ENCODE measurements around the gene MIS18BP1. TPM values are rescaled to one million over a fixed set of nuclear protein-coding genes. Genes with fewer than 3 reads are reported as not detected.
"Not testable (repeated sequence)": the region's sequence is repeated elsewhere in the genome, so short reads cannot be mapped to it uniquely, and the experiment has no call there.

The MIS18BP1 gene
- total RNA-seq, 4 donors from 2014 or later = 18.0 to 55.1 (median 29.2) TPM

DNA sequence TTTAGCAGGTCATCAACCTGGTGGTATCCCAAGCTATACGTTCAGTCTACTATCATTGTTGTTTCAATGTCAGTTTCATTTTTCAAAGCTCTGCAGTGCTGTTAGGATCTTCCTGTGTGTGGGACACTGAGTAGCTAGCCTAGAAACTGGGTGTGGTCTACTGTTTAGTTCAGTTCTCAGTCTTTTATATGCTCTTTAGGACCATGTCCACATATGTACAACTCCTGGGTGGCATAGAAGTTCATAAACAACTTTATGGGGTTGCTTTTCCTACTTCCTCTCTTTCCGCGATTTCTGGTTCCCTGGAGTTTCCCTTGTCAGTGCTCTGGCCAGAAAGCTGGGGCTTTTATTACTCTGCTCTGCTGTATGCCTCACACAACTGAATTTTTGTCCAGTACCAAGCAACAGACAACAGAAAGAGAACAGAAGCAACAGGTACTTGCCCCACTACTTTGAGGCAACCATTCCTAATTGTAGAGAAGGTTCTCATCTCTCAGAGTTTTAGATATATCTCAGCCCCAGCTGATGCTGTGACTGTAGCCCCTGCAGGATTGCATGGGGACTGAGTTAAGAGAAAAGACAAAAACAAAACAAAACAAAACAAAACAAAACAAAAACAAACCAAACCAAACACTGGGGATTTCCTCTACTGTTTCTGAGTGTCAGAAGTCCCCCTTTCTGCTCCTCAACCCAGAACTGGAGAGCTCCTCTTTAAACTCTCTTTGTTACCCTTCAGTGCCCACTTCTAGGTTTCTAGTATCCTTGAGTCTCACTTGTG, 30.3 kb downstream of the MIS18BP1 start:
- Histone ChIP-seq H3K36me3 (peaks cover 0 to 39% (median 0%) of the 10 kb centered on the region in 3 donors), H3K9me3 (no peaks in the 10 kb centered on the region), H3K27me3 (no peaks in the 10 kb centered on the region), H3K4me3 (no peak overlapping the region), H3K4me1 (no peaks in the 10 kb centered on the region), H3K27ac (no peak overlapping the region)
- no peak for DNase-seq (ENCODE audit: low spot score in 2 of 2)
- 85 to 88% methylated on average over 3 of the region's 3 CpGs for WGBS, 2 donors
- TF ChIP-seq EP300 (IDR thresholded peaks at IDR 0.05) (no peak), POLR2A (IDR thresholded peaks at IDR 0.05) (no peak)
- TF ChIP-seq, protein P1, sequence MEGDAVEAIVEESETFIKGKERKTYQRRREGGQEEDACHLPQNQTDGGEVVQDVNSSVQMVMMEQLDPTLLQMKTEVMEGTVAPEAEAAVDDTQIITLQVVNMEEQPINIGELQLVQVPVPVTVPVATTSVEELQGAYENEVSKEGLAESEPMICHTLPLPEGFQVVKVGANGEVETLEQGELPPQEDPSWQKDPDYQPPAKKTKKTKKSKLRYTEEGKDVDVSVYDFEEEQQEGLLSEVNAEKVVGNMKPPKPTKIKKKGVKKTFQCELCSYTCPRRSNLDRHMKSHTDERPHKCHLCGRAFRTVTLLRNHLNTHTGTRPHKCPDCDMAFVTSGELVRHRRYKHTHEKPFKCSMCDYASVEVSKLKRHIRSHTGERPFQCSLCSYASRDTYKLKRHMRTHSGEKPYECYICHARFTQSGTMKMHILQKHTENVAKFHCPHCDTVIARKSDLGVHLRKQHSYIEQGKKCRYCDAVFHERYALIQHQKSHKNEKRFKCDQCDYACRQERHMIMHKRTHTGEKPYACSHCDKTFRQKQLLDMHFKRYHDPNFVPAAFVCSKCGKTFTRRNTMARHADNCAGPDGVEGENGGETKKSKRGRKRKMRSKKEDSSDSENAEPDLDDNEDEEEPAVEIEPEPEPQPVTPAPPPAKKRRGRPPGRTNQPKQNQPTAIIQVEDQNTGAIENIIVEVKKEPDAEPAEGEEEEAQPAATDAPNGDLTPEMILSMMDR (IDR thresholded peaks at IDR 0.05) = no peak

DNA sequence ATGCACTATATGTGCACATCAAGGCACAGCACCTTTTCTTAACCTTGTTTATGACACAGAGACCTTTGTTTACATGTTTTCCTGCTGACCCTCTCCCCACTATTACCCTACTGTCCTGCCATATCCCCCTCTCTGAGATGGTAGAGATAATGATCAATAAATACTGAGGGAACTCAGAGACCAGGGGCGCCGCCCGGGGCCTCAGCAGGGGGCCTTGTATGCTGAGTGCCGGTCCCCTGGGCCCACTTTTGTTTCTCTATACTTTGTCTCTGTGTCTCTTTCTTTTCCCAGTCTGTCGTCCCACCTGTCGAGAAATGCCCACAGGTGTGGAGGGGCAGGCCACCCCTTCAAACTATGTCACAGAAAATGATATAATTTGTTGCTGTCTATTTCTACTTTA, 38.7 kb downstream of the MIS18BP1 start:
- WGBS, 2 donors = 92 to 94% methylated on average over 6 of the region's 6 CpGs
- DNase-seq (ENCODE audit: low spot score in 2 of 2); H3K27me3 ChIP-seq; H3K27ac ChIP-seq; H3K9me3 ChIP-seq; H3K4me3 ChIP-seq; H3K4me1 ChIP-seq: not testable (repeated sequence)
- peaks cover 0 to 83% (median 4%) of the 10 kb centered on the region in 3 donors for H3K36me3 ChIP-seq

DNA sequence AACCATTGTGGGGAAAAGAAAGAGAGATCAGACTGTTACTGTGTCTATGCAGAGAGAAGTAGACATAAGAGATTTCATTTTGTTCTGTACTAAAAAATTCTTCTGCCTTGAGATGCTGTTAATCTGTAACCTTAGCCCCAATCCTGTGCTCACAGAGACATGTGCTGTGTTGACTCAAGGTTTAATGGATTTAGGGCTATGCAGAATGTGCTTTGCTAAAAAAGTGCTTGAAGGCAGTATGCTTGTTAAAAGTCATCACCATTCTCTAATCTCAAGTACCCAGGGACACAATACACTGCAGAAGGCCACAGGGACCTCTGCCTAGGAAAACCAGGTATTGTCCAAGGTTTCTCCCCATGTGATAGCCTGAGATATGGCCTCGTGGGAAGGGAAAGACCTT, 39.3 kb downstream of the MIS18BP1 start:
- not testable (repeated sequence) for H3K4me3 ChIP-seq; H3K9me3 ChIP-seq; H3K4me1 ChIP-seq; H3K27ac ChIP-seq; H3K27me3 ChIP-seq; DNase-seq (ENCODE audit: low spot score in 2 of 2)
- 83 to 90% methylated on average over 1 of the region's 1 CpG for WGBS, 2 donors
- peaks cover 0 to 89% (median 4%) of the 10 kb centered on the region in 3 donors for H3K36me3 ChIP-seq

DNA sequence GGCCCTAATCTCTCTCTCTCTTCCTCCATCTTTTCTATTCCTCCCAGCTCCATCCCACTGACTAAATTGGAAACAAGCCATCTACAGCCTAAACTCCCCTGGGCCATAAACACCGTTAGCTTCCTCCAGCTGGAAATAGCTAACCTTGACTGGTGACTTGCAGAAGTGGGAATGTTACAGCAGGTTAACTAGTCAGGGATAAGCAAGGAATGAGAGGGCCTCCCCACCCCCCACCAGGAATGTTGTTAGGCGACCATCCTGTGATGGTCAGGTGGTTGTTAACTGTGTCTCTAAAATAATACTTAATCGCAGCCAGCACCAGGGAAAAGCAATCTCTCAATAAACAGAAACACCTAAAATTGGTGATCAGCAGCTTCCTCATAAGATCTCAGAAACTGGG, 40.8 kb downstream of the MIS18BP1 start:
- H3K36me3 ChIP-seq = peaks cover 0 to 92% (median 4%) of the 10 kb centered on the region in 3 donors
- DNase-seq (ENCODE audit: low spot score in 2 of 2) = no peak
- 81 to 87% methylated on average over 3 of the region's 3 CpGs for WGBS, 2 donors
- H3K27ac ChIP-seq = no peak overlapping the region
- H3K4me1 ChIP-seq = no peaks in the 10 kb centered on the region
- TF ChIP-seq EP300 (IDR thresholded peaks at IDR 0.05) (no peak), POLR2A (IDR thresholded peaks at IDR 0.05) (no peak)
- TF ChIP-seq, protein P1 (IDR thresholded peaks at IDR 0.05) = no peak
- no peaks in the 10 kb centered on the region for H3K27me3 ChIP-seq
- no peak overlapping the region for H3K4me3 ChIP-seq
- no peaks in the 10 kb centered on the region for H3K9me3 ChIP-seq

DNA sequence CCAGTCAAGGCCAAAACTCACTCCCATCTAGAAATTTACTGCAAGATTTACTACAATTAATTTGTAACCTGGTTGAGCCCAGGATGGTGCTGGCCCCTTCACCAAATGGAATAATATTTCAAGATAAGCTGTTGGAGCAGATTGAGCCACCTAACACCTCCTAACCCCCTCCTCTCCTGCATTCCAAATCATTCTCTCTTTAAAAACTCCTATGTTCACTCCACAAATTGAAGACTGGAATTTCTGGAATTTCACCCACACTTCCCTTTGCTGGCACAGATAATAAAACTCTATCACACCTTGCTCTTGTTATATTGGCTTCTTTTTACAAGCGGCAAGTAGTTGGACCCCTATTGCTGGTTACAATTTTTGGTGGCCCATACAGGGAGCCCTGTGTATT, 41.7 kb downstream of the MIS18BP1 start:
- TF ChIP-seq EP300 (IDR thresholded peaks at IDR 0.05) (no peak), POLR2A (IDR thresholded peaks at IDR 0.05) (no peak)
- TF ChIP-seq, protein P1 (IDR thresholded peaks at IDR 0.05) = no peak
- no peak overlapping the region for H3K4me3 ChIP-seq
- H3K9me3 ChIP-seq = no peaks in the 10 kb centered on the region
- WGBS, 2 donors = 76 to 94% methylated on average over 1 of the region's 1 CpG
- no peaks in the 10 kb centered on the region for H3K27me3 ChIP-seq
- no peaks in the 10 kb centered on the region for H3K4me1 ChIP-seq
- peaks cover 0 to 97% (median 4%) of the 10 kb centered on the region in 3 donors for H3K36me3 ChIP-seq
- DNase-seq (ENCODE audit: low spot score in 2 of 2) = no peak
- no peak overlapping the region for H3K27ac ChIP-seq

DNA sequence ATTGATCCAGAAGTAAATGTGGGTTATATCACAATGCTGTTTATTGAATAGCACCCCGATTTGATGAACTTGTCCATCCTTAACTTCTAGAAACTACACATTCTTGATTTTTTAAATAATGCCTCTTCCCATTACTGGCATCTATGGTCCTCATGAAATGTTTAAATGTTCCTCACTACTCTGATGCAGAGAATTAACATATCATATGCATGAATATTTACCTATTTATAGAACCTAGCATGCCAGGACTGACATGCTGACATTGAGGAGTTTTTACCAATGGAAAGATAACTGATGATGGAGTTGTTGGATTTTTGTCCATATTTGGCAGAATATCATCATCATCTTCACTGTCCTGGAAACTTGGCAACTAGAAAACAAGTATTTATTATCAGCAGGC, 42.8 kb downstream of the MIS18BP1 start:
- no peaks in the 10 kb centered on the region for H3K4me1 ChIP-seq
- TF ChIP-seq, protein P1 (IDR thresholded peaks at IDR 0.05) = no peak
- TF ChIP-seq EP300 (IDR thresholded peaks at IDR 0.05) = no peak
- TF ChIP-seq POLR2A (IDR thresholded peaks at IDR 0.05) = no peak
- 98 to 100% methylated on average over 1 of the region's 1 CpG for WGBS, 2 donors
- DNase-seq (ENCODE audit: low spot score in 2 of 2) = no peak
- H3K4me3 ChIP-seq = no peak overlapping the region
- no peak overlapping the region for H3K27ac ChIP-seq
- H3K36me3 ChIP-seq = peaks cover 0 to 91% (median 4%) of the 10 kb centered on the region in 3 donors
- no peaks in the 10 kb centered on the region for H3K9me3 ChIP-seq
- no peaks in the 10 kb centered on the region for H3K27me3 ChIP-seq

All from tibial nerve (tissue), 4 donors.